Measurements from ENCODE around the gene MED19. TPM values are rescaled to one million over a fixed set of nuclear protein-coding genes. Genes with fewer than 3 reads are reported as not detected.

Gene MED19
- total RNA-seq, 1 experiment from 2014 or later, result 19.1 TPM

DNA sequence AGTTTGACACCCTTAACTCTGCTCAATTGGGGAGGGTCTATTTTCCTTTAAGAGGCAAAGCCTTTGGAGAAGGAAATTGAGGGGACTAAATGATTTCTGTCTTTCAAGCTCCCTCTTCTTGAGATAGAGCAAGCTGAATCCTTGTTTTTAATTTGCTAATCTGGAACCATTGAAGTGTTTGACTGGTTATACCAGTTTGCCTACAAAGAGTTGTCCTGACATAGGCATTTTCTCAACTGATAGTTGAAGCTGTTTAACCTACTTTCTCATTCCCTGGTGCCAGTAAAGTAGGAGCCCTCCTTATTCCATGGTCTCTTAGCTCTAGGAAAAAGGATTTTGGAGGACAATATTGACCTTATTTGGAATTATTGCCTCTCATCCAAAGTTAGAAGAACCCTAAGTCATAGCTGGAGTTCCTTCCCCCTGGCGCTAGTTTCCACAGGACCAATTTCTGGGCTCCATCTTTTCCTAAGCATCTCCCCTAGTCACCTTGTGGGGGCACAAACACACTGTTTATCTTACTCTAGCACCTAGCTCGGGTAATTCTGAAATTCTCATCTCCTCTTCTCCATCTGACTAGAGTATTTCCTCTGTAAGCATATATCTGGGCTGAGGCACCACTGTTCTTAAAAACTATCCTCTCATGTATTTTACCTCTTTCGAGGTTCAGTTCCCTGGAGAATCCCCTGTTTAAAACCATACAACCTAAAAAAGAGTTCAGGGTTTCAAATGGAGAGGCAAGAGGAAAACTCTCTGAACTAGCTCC, 36.7 kb downstream of the MED19 start:
- H3K4me3 ChIP-seq (ENCODE audit: insufficient read depth, low read depth, low read length), result no peak overlapping the region
- no peak for DNase-seq
- H3K36me3 ChIP-seq (replicated peaks; ENCODE audit: control insufficient read depth, insufficient read depth, low read length), result peaks cover 13% of the 10 kb centered on the region
- no peaks in the 10 kb centered on the region for H3K27me3 ChIP-seq (ENCODE audit: control insufficient read depth, insufficient read depth, low read length)

DNA sequence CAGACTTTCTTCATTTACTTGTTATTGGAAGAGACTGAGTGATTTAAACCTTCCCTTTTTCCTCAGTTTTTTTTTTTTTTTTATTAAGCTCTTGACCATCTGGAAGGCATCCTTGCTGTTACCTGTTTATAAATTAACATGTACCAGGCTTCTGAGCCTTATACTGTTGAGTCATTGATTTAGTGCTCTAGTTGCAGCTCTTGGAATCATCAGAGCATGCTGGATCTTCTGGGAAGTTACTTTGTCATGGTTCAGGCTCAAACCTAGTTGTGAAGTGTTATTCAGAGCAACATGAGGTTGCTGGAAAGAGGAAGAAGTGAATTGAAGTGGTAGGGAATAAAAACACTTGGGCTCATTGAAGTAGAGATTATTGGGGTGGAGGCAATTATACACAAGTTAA, 37.8 kb downstream of the MED19 start:
- Histone ChIP-seq H3K27me3 (ENCODE audit: control insufficient read depth, insufficient read depth, low read length) (no peaks in the 10 kb centered on the region), H3K36me3 (replicated peaks; ENCODE audit: control insufficient read depth, insufficient read depth, low read length) (peaks cover 12% of the 10 kb centered on the region), H3K4me3 (ENCODE audit: insufficient read depth, low read depth, low read length) (no peak overlapping the region)
- DNase-seq, result no peak

DNA sequence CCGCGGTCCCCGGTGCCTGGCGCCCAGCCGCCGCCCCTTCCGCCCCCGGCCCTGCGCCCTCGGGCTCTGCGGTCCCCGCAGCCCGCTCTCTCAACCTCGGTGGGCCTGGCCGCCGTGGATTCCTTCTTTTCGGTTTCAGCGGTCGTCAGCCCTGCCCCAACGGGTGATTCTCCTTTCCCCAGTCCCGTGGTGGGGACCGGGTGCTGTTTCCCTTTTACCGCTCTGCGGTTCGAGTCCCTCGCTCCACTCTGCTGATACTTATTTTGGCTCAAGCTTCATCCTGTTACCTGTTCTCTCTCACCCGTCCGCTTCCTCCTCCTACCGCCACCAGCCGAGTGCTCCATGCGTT, 43.6 kb downstream of the MED19 start:
- H3K4me3 ChIP-seq (ENCODE audit: insufficient read depth, low read depth, low read length), result peak overlapping the region; percentile 96
- H3K36me3 ChIP-seq (replicated peaks; ENCODE audit: control insufficient read depth, insufficient read depth, low read length), result peaks cover 6% of the 10 kb centered on the region
- no peak for DNase-seq
- no peaks in the 10 kb centered on the region for H3K27me3 ChIP-seq (ENCODE audit: control insufficient read depth, insufficient read depth, low read length)

DNA sequence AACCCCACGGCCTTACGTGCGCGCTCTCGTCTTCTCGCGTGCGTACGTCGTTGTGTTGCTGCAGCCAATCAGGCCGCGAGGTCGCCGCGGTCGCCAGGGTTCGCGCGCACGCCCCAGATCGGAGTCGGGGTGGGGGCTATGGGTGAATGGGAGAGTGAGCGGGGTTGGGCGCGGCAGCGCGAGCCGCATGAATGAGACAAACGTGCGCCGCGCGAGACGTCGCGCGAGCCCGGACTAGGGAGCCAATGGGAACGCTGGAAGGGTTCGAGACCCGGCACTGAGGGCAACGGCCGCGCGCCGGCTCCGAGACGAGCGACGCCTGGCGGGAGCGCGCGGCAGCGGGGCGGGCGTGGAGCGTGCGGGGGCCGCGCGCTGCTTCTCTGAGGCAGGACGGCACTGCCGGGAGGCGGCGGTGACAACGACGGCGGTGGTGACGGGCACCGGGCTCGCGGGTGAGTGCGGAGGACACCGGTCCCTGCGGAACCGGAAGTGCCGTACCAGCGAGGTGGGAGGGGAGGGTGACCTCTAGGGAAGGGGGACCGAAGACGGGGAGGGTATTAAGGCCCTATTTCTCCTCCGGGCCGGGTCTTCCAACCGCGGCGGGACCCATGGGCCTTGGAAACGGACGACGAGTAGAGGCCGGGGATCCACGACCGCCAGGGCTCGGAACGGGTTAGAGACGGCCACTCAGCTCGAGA, 44.1 kb downstream of the MED19 start, which contains the start of gene ZDHHC5:
TSS of gene ZDHHC5 (plus strand) at position 379 of the 698 bp plus-strand sequence. CDS start 4,977 bp downstream, outside the sequence.
- Histone ChIP-seq H3K36me3 (replicated peaks; ENCODE audit: control insufficient read depth, insufficient read depth, low read length) (peaks cover 2% of the 10 kb centered on the region; the same call in 1 of the 2 replicates), H3K4me3 (ENCODE audit: insufficient read depth, low read depth, low read length) (peak within 1 kb of the TSS; percentile 96), H3K27me3 (ENCODE audit: control insufficient read depth, insufficient read depth, low read length) (no peaks in the 10 kb centered on the region)
- peak; percentile 99 for DNase-seq

DNA sequence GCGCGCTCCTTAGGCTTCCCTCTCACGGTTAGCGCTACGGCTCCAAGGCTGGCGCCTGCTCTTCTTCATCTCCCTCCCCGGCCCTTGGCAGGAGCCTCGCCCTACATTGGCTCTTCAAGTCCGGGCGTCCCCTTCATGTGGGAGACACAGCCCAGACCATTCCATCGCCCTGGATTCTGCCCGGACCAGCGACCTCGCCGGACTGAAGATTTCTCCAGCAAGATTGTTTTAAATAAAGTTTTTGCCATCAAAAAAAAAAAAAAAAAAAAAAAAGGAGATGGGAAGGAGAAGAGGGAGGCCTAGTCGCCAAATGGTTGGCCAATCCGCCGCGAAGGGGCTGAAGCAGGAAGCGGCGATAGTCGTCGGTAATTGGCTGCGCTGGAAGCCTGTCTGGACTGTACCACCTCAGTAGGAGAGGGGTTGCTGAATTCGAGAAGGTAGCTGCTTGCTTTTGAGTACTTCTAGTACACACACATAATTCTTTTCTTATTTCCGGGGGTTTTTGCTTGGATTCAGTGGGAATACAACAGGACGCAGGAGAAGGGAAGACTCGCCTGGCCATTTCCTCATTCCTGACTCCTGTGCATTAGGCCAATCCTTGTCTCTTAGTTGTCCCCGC, 44.8 kb downstream of the MED19 start:
- peak overlapping the region; percentile 96 for H3K4me3 ChIP-seq (ENCODE audit: insufficient read depth, low read depth, low read length)
- H3K27me3 ChIP-seq (ENCODE audit: control insufficient read depth, insufficient read depth, low read length), result no peaks in the 10 kb centered on the region
- H3K36me3 ChIP-seq (replicated peaks; ENCODE audit: control insufficient read depth, insufficient read depth, low read length), result peaks cover 2% of the 10 kb centered on the region; the same call in 1 of the 2 replicates
- DNase-seq, result peak; percentile 95

DNA sequence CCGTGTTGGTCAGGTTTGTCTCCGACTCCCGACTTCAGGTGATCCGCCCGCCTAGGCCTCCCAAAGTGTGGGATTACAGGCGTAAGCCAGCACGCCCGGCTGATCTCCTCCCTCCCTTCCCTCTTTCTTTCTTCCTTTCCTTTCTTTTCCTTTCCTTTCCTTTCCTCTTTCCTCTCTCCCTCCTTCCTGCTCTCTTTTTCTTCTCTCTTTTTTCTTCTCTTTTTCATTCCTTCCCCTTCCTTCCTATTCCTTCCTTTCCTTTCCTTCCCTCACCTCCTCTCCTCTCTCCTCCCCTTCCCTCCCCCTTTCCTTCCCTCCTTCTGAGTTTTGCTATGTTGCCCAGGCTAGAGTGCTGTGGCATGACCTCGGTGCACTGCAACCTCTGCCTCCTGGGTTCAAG, 48.0 kb downstream of the MED19 start:
- DNase-seq, result no peak
- Histone ChIP-seq H3K4me3 (ENCODE audit: insufficient read depth, low read depth, low read length) (no peak overlapping the region), H3K36me3 (replicated peaks; ENCODE audit: control insufficient read depth, insufficient read depth, low read length) (peaks cover 13% of the 10 kb centered on the region), H3K27me3 (ENCODE audit: control insufficient read depth, insufficient read depth, low read length) (no peaks in the 10 kb centered on the region)

DNA sequence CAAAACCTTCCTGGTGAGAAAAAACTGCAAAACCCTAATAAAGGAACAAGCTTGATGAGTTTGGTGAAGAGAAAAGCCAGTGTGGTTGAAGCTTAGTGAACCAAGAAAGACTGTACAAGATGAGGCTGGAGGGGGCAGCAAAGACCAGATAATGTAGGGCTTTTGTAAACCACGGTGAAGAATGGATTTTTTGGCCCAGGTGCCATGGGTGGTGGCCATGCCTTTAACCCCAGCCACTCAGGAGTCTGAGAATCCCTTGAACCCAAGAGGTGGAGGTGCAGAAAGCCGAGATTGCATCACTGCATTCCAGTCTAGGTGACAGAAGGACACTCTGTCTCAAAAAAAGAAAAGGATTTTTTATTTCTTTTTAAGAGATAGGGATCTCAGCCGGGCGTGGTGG, 49.1 kb downstream of the MED19 start:
- no peak for DNase-seq
- peaks cover 13% of the 10 kb centered on the region for H3K36me3 ChIP-seq (replicated peaks; ENCODE audit: control insufficient read depth, insufficient read depth, low read length)
- no peaks in the 10 kb centered on the region for H3K27me3 ChIP-seq (ENCODE audit: control insufficient read depth, insufficient read depth, low read length)
- H3K4me3 ChIP-seq (ENCODE audit: insufficient read depth, low read depth, low read length), result no peak overlapping the region

DNA sequence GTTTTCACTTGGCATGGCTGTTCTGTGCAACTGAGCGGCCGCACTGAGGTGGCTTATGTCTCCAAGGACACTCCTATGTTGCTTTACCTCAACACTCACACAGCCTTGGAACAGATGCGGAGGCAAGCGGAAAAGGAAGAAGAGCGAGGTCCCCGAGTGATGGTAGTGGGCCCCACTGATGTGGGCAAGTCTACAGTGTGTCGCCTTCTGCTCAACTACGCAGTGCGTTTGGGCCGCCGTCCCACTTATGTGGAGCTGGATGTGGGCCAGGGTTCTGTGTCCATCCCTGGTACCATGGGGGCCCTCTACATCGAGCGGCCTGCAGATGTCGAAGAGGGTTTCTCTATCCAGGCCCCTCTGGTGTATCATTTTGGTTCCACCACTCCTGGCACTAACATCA, 52.3 kb downstream of the MED19 start:
- no peak for DNase-seq
- no peak overlapping the region for H3K4me3 ChIP-seq (ENCODE audit: insufficient read depth, low read depth, low read length)
- peaks cover 13% of the 10 kb centered on the region for H3K36me3 ChIP-seq (replicated peaks; ENCODE audit: control insufficient read depth, insufficient read depth, low read length)
- H3K27me3 ChIP-seq (ENCODE audit: control insufficient read depth, insufficient read depth, low read length), result no peaks in the 10 kb centered on the region

DNA sequence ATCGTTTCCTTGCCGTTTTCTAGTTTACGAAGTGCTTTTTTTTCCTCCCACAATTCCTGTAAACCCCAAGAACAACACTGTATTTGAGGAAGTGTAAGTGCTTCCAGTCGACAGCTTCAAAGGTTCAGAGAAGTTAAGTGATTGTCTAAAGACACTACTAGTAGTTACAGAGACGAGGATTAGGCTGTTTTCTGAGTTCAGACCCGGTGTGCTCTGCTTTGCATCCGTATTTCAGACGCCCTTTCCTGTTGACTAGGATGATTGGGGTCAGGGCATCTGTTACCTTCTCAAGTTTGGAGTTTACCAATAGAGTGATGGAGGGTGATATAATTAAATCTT, 54.0 kb downstream of the MED19 start:
- Histone ChIP-seq H3K27me3 (ENCODE audit: control insufficient read depth, insufficient read depth, low read length) (peaks cover 2% of the 10 kb centered on the region; the same call in 1 of the 2 replicates), H3K36me3 (replicated peaks; ENCODE audit: control insufficient read depth, insufficient read depth, low read length) (peaks cover 13% of the 10 kb centered on the region), H3K4me3 (ENCODE audit: insufficient read depth, low read depth, low read length) (peak overlapping the region; percentile 55)
- no peak for DNase-seq

DNA sequence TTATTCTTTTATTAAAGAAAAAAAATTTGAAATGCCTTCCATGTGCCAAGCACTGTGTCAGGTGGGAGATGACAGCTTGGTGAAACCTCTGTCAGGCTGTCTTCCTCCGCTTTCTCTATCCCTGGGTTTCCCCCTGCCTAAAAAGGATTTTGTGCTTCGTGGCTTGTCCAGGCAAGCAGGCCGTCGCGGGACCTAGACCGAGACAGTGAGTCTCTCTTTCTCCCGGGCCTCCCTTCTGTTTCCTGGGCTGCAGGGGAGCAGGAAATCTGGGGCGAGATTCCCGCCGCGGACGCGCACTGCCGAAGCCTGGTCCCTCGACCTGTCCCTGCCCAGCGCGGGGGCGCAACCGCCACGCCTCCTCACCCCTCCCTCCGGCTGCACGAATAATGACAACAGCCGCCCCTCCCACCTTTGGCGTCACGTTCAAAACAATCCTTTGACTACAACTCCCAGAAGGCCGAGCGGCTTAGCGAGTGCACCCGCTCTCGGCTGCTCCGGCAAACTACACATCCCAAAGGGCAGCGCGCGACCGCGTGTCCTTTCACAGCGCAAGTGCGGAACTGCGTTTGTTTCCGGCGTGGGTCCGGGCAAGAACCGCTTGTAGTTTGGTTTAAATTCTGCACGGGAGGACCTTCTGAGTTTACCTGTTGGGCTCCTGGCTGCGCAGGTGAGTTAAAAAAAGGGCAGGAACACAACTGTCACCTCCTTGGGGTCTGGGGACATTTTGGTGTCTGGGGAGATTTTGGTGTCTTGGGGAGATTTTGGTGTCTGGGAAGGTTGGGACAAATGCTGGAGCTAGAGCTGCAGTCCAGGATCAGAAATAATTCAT, 54.6 kb downstream of the MED19 start, which contains the start of gene CLP1:
TSS of gene CLP1 (plus strand) at position 569 of the 829 bp plus-strand sequence. CDS start 1,715 bp downstream, outside the sequence.
- Histone ChIP-seq H3K27me3 (ENCODE audit: control insufficient read depth, insufficient read depth, low read length) (peaks cover 2% of the 10 kb centered on the region; the same call in 1 of the 2 replicates), H3K4me3 (ENCODE audit: insufficient read depth, low read depth, low read length) (peak within 1 kb of the TSS; percentile 55), H3K36me3 (replicated peaks; ENCODE audit: control insufficient read depth, insufficient read depth, low read length) (peaks cover 13% of the 10 kb centered on the region)
- peak; percentile 97 for DNase-seq

DNA sequence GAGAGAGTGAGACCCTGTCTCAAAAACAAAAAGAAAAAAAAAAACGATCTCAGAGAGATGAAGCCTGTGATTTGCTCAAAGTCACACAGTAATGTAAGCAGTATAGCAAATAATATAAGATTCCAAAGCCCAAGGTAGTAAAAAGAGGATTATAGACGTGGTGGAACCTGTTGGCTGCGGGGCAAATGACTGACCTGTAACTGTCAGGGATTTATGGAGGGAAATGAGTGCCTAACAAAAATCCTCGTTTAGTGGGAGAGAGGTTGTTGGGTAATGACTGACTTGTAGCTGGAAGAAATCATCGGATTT, 55.2 kb downstream of the MED19 start:
- no peak for DNase-seq
- Histone ChIP-seq H3K36me3 (replicated peaks; ENCODE audit: control insufficient read depth, insufficient read depth, low read length) (peaks cover 13% of the 10 kb centered on the region), H3K4me3 (ENCODE audit: insufficient read depth, low read depth, low read length) (peak overlapping the region; percentile 42), H3K27me3 (ENCODE audit: control insufficient read depth, insufficient read depth, low read length) (peaks cover 2% of the 10 kb centered on the region; the same call in 1 of the 2 replicates)

Other genes with a start within 250 kb of the MED19 start
- gene SLC43A1, start 196.5 kb downstream of the MED19 start, total RNA-seq (2014; rRNA removed; shearing (Covaris generic)), result 30.7 and 33.1 TPM in 2 replicates
- 58.6 and 73.3 TPM in 2 replicates for gene TIMM10, start 181.5 kb downstream of the MED19 start, total RNA-seq (2014; rRNA removed; shearing (Covaris generic))
- not detected in 2 replicates for gene SMTNL1, start 174.6 kb downstream of the MED19 start, total RNA-seq (2014; rRNA removed; shearing (Covaris generic))
- gene UBE2L6, start 144.5 kb downstream of the MED19 start, total RNA-seq (2014; rRNA removed; shearing (Covaris generic)), result 9.5 and 17.6 TPM in 2 replicates
- gene SERPING1, start 114.5 kb downstream of the MED19 start, total RNA-seq (2014; rRNA removed; shearing (Covaris generic)), result 30.3 and 34.6 TPM in 2 replicates
- not detected in 2 replicates for gene YPEL4, start 62.3 kb downstream of the MED19 start, total RNA-seq (2014; rRNA removed; shearing (Covaris generic))
- gene CLP1, start 54.5 kb downstream of the MED19 start, total RNA-seq (2014; rRNA removed; shearing (Covaris generic)), result 26.4 and 33.4 TPM in 2 replicates
- gene ZDHHC5, start 44.1 kb downstream of the MED19 start, total RNA-seq (2014; rRNA removed; shearing (Covaris generic)), result 26.7 and 28.6 TPM in 2 replicates
- 75.3 and 93.9 TPM in 2 replicates for gene TMX2, start 378 bp upstream of the MED19 start, total RNA-seq (2014; rRNA removed; shearing (Covaris generic))
- gene SELENOH, start 29.3 kb upstream of the MED19 start, total RNA-seq (2014; rRNA removed; shearing (Covaris generic)), result 200 and 246 TPM in 2 replicates
- gene BTBD18, start 39.6 kb upstream of the MED19 start, total RNA-seq (2014; rRNA removed; shearing (Covaris generic)), result not detected in 2 replicates
- gene CTNND1, start 49.6 kb upstream of the MED19 start, total RNA-seq (2014; rRNA removed; shearing (Covaris generic)), result 108 and 118 TPM in 2 replicates